ENCODE measurements around the gene TTC38. TPM values are rescaled to one million over a fixed set of nuclear protein-coding genes. Genes with fewer than 3 reads are reported as not detected.
A peak's percentile ranks its signal among the peaks of the same experiment; 100 is the strongest.

TTC38 gene
- total RNA-seq, 1 experiment from 2014 or later = 31.5 TPM

- H3K27me3 Mint-ChIP-seq (ENCODE audit: low read depth) = no peaks in the 10 kb centered on the region
- no peaks in the 10 kb centered on the region for H3K23me2 ChIP-seq (ENCODE audit: insufficient read length, low read depth, low read length, poor library complexity, severe bottlenecking)
- TF ChIP-seq, protein P1, sequence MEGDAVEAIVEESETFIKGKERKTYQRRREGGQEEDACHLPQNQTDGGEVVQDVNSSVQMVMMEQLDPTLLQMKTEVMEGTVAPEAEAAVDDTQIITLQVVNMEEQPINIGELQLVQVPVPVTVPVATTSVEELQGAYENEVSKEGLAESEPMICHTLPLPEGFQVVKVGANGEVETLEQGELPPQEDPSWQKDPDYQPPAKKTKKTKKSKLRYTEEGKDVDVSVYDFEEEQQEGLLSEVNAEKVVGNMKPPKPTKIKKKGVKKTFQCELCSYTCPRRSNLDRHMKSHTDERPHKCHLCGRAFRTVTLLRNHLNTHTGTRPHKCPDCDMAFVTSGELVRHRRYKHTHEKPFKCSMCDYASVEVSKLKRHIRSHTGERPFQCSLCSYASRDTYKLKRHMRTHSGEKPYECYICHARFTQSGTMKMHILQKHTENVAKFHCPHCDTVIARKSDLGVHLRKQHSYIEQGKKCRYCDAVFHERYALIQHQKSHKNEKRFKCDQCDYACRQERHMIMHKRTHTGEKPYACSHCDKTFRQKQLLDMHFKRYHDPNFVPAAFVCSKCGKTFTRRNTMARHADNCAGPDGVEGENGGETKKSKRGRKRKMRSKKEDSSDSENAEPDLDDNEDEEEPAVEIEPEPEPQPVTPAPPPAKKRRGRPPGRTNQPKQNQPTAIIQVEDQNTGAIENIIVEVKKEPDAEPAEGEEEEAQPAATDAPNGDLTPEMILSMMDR (conservative IDR thresholded peaks at IDR 0.05) = no peak
- no peaks in the 10 kb centered on the region for H3K79me1 ChIP-seq (ENCODE audit: insufficient read depth, low read depth, low read length, poor library complexity, severe bottlenecking)
- H3K18ac ChIP-seq (ENCODE audit: insufficient read length, low read depth, low read length) = no peak overlapping the region
- no peak overlapping the region for H2BK20ac ChIP-seq (ENCODE audit: low read depth, low read length, poor library complexity, severe bottlenecking)
- H2BK15ac ChIP-seq (ENCODE audit: low read depth, low read length) = no peak overlapping the region
- peak overlapping the region in 1 of 3 experiments; percentile 21; a peak in 1 of 7 replicates for H3K27ac Mint-ChIP-seq
- no peak overlapping the region for H3K14ac ChIP-seq (ENCODE audit: insufficient read depth, low read length)
- no peak overlapping the region for H3K56ac ChIP-seq (ENCODE audit: insufficient read length, low read depth, low read length)
- H4K5ac ChIP-seq (ENCODE audit: insufficient read length, low read depth, low read length) = no peak overlapping the region
- no peaks in the 10 kb centered on the region for H4K20me1 ChIP-seq (ENCODE audit: control insufficient read depth, insufficient read depth, insufficient read length)
- no peaks in the 10 kb centered on the region for H3K4me1 ChIP-seq (ENCODE audit: insufficient read depth, low read length)
- WGBS (ENCODE audit: extremely low coverage, insufficient read length, low lambda C conversion rate) = no CpG with 5 or more reads among the region's 13 CpGs
- H3K23ac ChIP-seq (ENCODE audit: insufficient read length, low read depth, low read length) = no peak overlapping the region
- H3K9me3 Mint-ChIP-seq = no peaks in the 10 kb centered on the region; a peak in 2 of 5 replicates
- H3T11ph ChIP-seq (ENCODE audit: low read length) = no peak overlapping the region
- H3K27ac ChIP-seq (ENCODE audit: insufficient read length, low read depth, low read length) = no peak overlapping the region
- H3K4me3 Mint-ChIP-seq = no peak overlapping the region
- H3K27me3 ChIP-seq (ENCODE audit: insufficient read depth, low read length) = no peaks in the 10 kb centered on the region
- H2BK120ac ChIP-seq (ENCODE audit: low read depth, low read length, poor library complexity, severe bottlenecking) = no peak overlapping the region
- H3K79me2 ChIP-seq (ENCODE audit: insufficient read depth, low read length) = no peaks in the 10 kb centered on the region
- no peak overlapping the region for H3K4ac ChIP-seq (ENCODE audit: low read depth, low read length)
- H3K9ac ChIP-seq (ENCODE audit: extremely low read depth, insufficient read length, low read length) = no peak overlapping the region
- H3K36me3 Mint-ChIP-seq (ENCODE audit: insufficient read depth in 1 of 3, low read depth in 3 of 3) = no peaks in the 10 kb centered on the region
- DNase-seq = no peak
- H2BK12ac ChIP-seq (ENCODE audit: insufficient read length, low read depth, low read length) = no peak overlapping the region
- H3K4me2 ChIP-seq (ENCODE audit: insufficient read depth, insufficient read length, low read length) = no peak overlapping the region
- H2BK5ac ChIP-seq (ENCODE audit: insufficient read length, low read length) = no peak overlapping the region
- no peaks in the 10 kb centered on the region for H3K4me1 Mint-ChIP-seq
- no peak overlapping the region for H4K8ac ChIP-seq (replicated peaks; ENCODE audit: insufficient read length, low read depth, low read length)
- no peak overlapping the region for H2AK5ac ChIP-seq (ENCODE audit: insufficient read length, low read length)
- no peak overlapping the region for H4K91ac ChIP-seq (ENCODE audit: insufficient read length, low read depth, low read length)
- no peak overlapping the region for H2AFZ ChIP-seq (ENCODE audit: low read length)
- no peaks in the 10 kb centered on the region for H3K9me3 ChIP-seq (ENCODE audit: control insufficient read depth, low read depth, low read length)
Measured at GRCh38 chr22:46230262-46230901, 37.4 kb upstream of the TTC38 start.

Data from H9 (cell line).